Right lobe of liver (tissue), 6 donors: ENCODE measurements around the gene GSC. TPM values are rescaled to one million over a fixed set of nuclear protein-coding genes. Genes with fewer than 3 reads are reported as not detected.

ENCODE experiments used
- ATAC-seq, 4 donors: fragments of 200-7000 bp; cut with Tn5 transposase; one replicate each; pipeline ENCODE4 v1.9.1; 2020; ENCODE audit warnings: mild to moderate bottlenecking in 4 of 4, moderate library complexity in 4 of 4
- DNase-seq, 3 donors: peaks; one replicate each; pipeline ENCODE4 v3.0.0-alpha.2; 2020
- H3K27ac ChIP-seq, 3 donors: fragments of 200-600 bp; one replicate each; pipeline ENCODE4 v1.8.0; 2022
- H3K27me3 ChIP-seq, 2 donors: fragments of 200-600 bp; one replicate each; pipeline ENCODE4 v1.8.0; 2022
- H3K36me3 ChIP-seq, 4 donors: fragments of 200-600 bp; sonication (generic) in 1 of 4; one replicate each; pipeline versions ENCODE4 v1.5.1 to v1.8.0; 2017 to 2022; ENCODE audit warnings: control low read depth in 1 of 4
- H3K4me1 ChIP-seq, 4 donors: fragments of 200-600 bp; sonication (generic) in 1 of 4; one replicate each; pipeline versions ENCODE4 v1.5.1 to v1.8.0; 2017 to 2022; ENCODE audit warnings: control low read depth in 1 of 4
- H3K4me3 ChIP-seq, 3 donors: fragments of 200-600 bp; one replicate each; pipeline ENCODE4 v1.8.0; 2022
- H3K9me3 ChIP-seq, 4 donors: fragments of 200-600 bp; sonication (generic) in 1 of 4; one replicate each; pipeline versions ENCODE4 v1.5.1 to v1.8.0; 2017 to 2022; ENCODE audit warnings: control low read depth in 1 of 4
- CTCF ChIP-seq, 4 donors: fragments of 200-600 bp in 3 of 4; fragments of 450-650 bp in 1 of 4; IDR thresholded peaks; one replicate each; pipeline versions ENCODE4 v1.5.1 to v1.8.0; 2016 to 2022; ENCODE audit warnings: antibody characterized with exemption in 4 of 4, mild to moderate bottlenecking in 2 of 4
- POLR2A ChIP-seq: fragments of 450-650 bp; IDR thresholded peaks from one replicate; pipeline ENCODE4 v1.6.1; 2017; ENCODE audit warnings: antibody characterized with exemption, mild to moderate bottlenecking
- WGBS: methylation state at CpG from one replicate; pipeline ENCODE4 v1.1.6; 2018; ENCODE audit warnings: low coverage, low lambda C conversion rate; ENCODE audit not compliant: insufficient coverage; ENCODE audit errors: missing lambda C conversion rate; 5-methylcytosine and 5-hydroxymethylcytosine counted together
- intact Hi-C, 2 donors: fragments of 100-400 bp; cut with DNase I; formaldehyde crosslinking; loops; one replicate each; pipeline versions ENCODE4 v1.11.2 to v1.14.1; 2022
- total RNA-seq, 6 experiments: library from RNA; depleted of rRNA in 2 of 6; stranded (reverse); fragments of >200 nt in 2 of 6; fragmentation: NEBNext Ultra II Directional in 3 of 6; extraction: Animal tissue kit (Norgen Biotek cat#: 25700) in 3 of 6; gene quantifications; one replicate each; pipeline versions ENCODE4 v1.1.0 to v1.2.4, GENCODE V29; 2016 to 2023
- donor health status: DM: no; HTN: yes; CAD: no.
- donor health status: DM: no; HTN: no; CAD: no.
- donor health status: DM: no; HTN: no; CAD: no.
- donor health status: DM: no; HTN: yes; CAD: no.
- donor health status: DM: no; HTN: yes; CAD: no.

Gene GSC
- total RNA-seq, 6 experiments from 2014 or later = not detected

DNA sequence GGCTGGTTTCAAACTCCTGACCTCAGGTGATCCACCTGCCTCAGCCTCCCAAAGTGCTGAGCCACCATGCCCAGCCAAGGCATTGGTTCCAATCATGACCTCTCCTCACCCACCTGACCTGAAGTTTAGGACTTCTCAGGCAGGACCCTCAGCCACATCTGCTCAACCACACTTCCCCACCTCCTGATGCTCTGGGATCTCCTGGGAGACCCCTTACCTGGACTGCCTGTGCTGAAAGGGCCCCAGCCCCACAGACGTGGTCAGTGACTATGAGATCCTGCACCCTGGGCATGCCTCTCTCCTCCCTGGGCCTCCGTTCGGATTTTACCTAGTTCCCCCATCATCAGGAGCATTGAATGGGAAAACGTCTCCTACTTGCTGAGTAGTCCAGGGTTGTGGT is 18.0 kb downstream of the GSC start:
- TF ChIP-seq POLR2A (no peak), CTCF (IDR thresholded peaks at IDR 0.05) (no peak)
- H3K36me3 ChIP-seq = no peaks in the 10 kb centered on the region
- no peaks in the 10 kb centered on the region for H3K27me3 ChIP-seq
- intact Hi-C loops = no loop called here
- no peak overlapping the region for H3K27ac ChIP-seq
- WGBS = 39% methylated on average over 3 of the region's 4 CpGs
- DNase-seq (no peak), ATAC-seq (no peak)
- H3K4me3 ChIP-seq = no peak overlapping the region
- H3K4me1 ChIP-seq = no peaks in the 10 kb centered on the region
- H3K9me3 ChIP-seq = no peaks in the 10 kb centered on the region

DNA sequence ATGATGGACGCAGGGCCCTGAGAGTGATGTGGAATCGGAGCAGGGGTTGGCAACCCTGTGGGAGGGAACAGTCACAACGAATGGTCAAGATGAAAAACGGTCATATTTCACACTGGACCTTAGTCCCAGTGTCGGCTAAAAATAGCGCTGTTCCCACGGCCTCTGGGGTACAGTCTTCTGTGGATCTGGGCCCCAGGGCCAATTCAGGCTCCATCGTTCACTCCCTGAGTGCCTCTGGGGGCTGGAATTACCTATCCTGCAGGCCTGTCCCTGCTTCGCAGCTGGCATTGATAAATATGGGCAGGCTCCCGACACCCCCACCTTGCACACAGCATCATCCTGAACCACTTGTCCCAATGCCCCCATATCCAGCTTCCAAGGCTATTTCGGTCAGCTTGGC is 18.6 kb downstream of the GSC start:
- Histone ChIP-seq H3K4me3 (no peak overlapping the region), H3K27ac (no peak overlapping the region), H3K36me3 (no peaks in the 10 kb centered on the region), H3K4me1 (no peaks in the 10 kb centered on the region), H3K27me3 (no peaks in the 10 kb centered on the region), H3K9me3 (no peaks in the 10 kb centered on the region)
- ATAC-seq (no peak), DNase-seq (no peak)
- intact Hi-C loops = no loop called here
- no peak for TF ChIP-seq CTCF (IDR thresholded peaks at IDR 0.05)
- no peak for TF ChIP-seq POLR2A
- 63% methylated on average over 10 of the region's 11 CpGs for WGBS

DNA sequence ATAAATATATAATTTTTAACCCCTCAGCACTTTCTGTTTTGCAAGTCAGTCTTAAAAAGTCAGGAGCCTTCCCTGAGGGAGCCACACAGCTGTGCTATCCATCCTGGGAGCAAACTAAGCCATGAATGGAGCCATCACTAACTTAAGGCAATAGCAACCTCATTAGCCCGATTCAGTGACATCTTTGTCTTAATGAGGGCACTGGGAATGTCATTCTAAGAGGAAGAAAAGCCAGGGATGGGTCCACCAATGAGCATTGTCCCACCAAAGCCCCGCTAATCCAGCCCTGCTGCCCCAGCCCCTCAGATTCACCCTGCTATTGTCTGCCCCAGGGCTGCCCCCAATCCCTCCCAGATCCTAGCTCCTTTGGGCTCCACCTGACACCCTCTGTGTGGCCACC is 19.5 kb downstream of the GSC start:
- 50% methylated on average over 1 of the region's 2 CpGs for WGBS
- Histone ChIP-seq H3K27me3 (no peaks in the 10 kb centered on the region), H3K36me3 (no peaks in the 10 kb centered on the region), H3K4me1 (no peaks in the 10 kb centered on the region), H3K4me3 (no peak overlapping the region), H3K27ac (no peak overlapping the region), H3K9me3 (no peaks in the 10 kb centered on the region)
- DNase-seq = no peak
- TF ChIP-seq POLR2A (no peak), CTCF (IDR thresholded peaks at IDR 0.05) (no peak)
- intact Hi-C loops = no loop called here
- ATAC-seq = no peak

DNA sequence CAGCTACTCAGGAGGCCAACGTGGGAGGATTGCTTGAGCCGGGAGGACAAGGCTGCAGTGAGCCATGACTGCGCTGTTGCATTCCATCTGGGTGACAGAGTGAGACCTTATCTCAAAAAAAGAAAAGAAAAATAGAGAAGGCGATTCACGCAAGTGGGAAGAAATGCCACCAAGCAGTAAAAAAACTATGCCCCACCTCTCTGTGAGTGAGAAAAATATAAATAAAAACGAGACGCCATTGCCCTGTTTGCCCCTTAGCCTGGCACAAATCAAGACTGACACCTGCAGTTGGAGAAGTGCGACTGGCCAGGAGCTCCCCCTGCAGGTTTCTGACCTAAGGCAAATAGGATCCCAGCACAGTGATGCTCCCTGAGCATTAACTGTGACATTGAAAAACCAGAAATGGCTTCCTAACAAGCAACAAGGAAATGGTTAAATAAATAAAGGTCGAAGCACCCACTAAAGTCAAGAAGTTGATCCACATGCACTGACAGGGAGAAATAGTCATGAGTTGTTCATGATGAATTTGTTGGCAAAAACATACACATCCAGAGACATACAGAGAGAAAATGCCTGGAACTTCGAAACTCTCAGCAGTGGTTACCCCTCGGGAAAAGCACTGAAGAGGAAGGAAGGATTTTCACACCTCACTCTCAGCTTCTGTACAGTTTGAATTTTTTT is 21.1 kb downstream of the GSC start:
- Histone ChIP-seq H3K9me3 (no peaks in the 10 kb centered on the region), H3K4me3 (no peak overlapping the region), H3K4me1 (no peaks in the 10 kb centered on the region), H3K27ac (no peak overlapping the region), H3K27me3 (no peaks in the 10 kb centered on the region), H3K36me3 (no peaks in the 10 kb centered on the region)
- ATAC-seq (peak; percentile 75 to 85 (median 82)), DNase-seq (peak in 2 of 3 donors; percentile 43 to 54)
- TF ChIP-seq CTCF (IDR thresholded peaks at IDR 0.05) = peak in 3 of 4 donors; percentile 56 to 64 (median 58)
- no peak for TF ChIP-seq POLR2A
- 10% methylated on average over 10 of the region's 11 CpGs for WGBS
- intact Hi-C loops = no loop called here
